GM12892 (cell line): ENCODE data around the gene S100A2.

Experiments used
- POLR2AphosphoS5 ChIP-seq: IDR thresholded peaks from 2 replicates; pipeline ENCODE4 v1.6.1; 2011; ENCODE audit warnings: low read depth, low read length, control low read depth
- TAF1 ChIP-seq: IDR thresholded peaks from 2 replicates; pipeline ENCODE4 v1.6.1; 2011; ENCODE audit warnings: low read depth, mild to moderate bottlenecking, control low read depth, low read length, borderline replicate concordance

DNA sequence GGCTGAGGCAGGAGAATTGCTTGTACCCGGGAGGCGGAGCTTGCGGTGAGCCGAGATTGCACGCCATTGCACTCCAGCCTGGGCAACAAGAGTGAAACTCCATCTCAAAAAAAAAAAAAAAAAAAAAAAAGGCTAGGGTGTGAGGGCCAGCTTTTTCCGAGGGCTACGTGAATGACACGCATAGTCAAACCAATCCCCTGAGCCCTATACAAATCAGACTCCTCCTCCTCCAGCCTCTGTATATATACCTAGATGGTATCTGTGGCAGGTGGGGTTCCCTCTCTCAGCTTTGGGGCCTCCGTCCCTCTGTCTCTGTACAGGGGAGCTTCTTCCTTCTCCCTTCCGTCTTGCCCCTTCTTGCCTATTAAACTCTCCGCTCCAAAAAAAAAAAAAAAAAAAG, 40.5 kb upstream of the S100A2 start:
- TF ChIP-seq TAF1: no peak
- TF ChIP-seq POLR2AphosphoS5: no peak
